ENCODE measurements around the gene HPCAL4.

Gene HPCAL4

GRCh38 chr1:39680751-39681150 lies 10.5 kb downstream of the HPCAL4 start:
- H3K36me3 ChIP-seq (ENCODE audit: control insufficient read depth in 2 of 2, insufficient read depth in 1 of 2, low read length in 2 of 2): no peaks in the 10 kb centered on the region
- H3K27ac ChIP-seq (ENCODE audit: extremely low read depth, low read depth, low read length): no peak overlapping the region
- no peak for TF ChIP-seq ZNF664 (tag by site-specific recombination; IDR thresholded peaks at IDR 0.05)
- no peak for TF ChIP-seq ZSCAN30 (tag by site-specific recombination; IDR thresholded peaks at IDR 0.05)
- no peak for TF ChIP-seq ZNF133 (tag by site-specific recombination; IDR thresholded peaks at IDR 0.05)
- TF ChIP-seq ZNF707 (tag by site-specific recombination; IDR thresholded peaks at IDR 0.05): no peak
- TF ChIP-seq ZNF785 (tag by site-specific recombination; IDR thresholded peaks at IDR 0.05): no peak
- no peak for TF ChIP-seq ZNF37A (tag by site-specific recombination; IDR thresholded peaks at IDR 0.05)
- no peak for TF ChIP-seq ZNF514 (tag by site-specific recombination; IDR thresholded peaks at IDR 0.05)
- no peak for TF ChIP-seq ZNF571 (tag by site-specific recombination; IDR thresholded peaks at IDR 0.05)
- TF ChIP-seq ZNF501 (tag by site-specific recombination; IDR thresholded peaks at IDR 0.05): no peak
- no peak for TF ChIP-seq SP3 (tag by site-specific recombination; IDR thresholded peaks at IDR 0.05)
- no peak for TF ChIP-seq ZNF623 (tag by site-specific recombination; IDR thresholded peaks at IDR 0.05)
- no peak for TF ChIP-seq ZNF2 (tag by site-specific recombination; IDR thresholded peaks at IDR 0.05)
- no peak for TF ChIP-seq KLF10 (tag by site-specific recombination; IDR thresholded peaks at IDR 0.05)
- no peaks in the 10 kb centered on the region for H3K4me1 ChIP-seq (ENCODE audit: control insufficient read depth, insufficient read depth, low read length)
- CTCF ChIA-PET: interaction anchor here (0.6 to 3.5 kb wide), 9 partner anchors 8 to 583 kb away, joined by 3 to 19 read pairs (median 4); partner anchors contain the start of genes MYCL and NT5C1A
- H3K4me3 ChIP-seq (ENCODE audit: low read depth, low read length): no peak overlapping the region
- no peaks in the 10 kb centered on the region for H3K9me3 ChIP-seq (ENCODE audit: control insufficient read depth, insufficient read depth, low read depth, low read length)
- POLR2A ChIA-PET: interaction anchor here (1.6 kb wide), 1 partner anchor 9 kb away, joined by 5 read pairs; the partner anchor contains the start of gene NT5C1A

GRCh38 chr1:39679821-39680220 lies 11.4 kb downstream of the HPCAL4 start:
- ChIA-PET POLR2A (no interaction called here), CTCF (interaction anchor here (0.9 to 3.5 kb wide), 5 partner anchors 10 to 222 kb away, joined by 3 to 19 read pairs (median 5); partner anchors contain the start of gene MYCL)
- H3K27ac ChIP-seq (ENCODE audit: extremely low read depth, low read depth, low read length): no peak overlapping the region
- H3K36me3 ChIP-seq (ENCODE audit: control insufficient read depth in 2 of 2, insufficient read depth in 1 of 2, low read length in 2 of 2): no peaks in the 10 kb centered on the region
- H3K4me3 ChIP-seq (ENCODE audit: low read depth, low read length): no peak overlapping the region
- TF ChIP-seq ZNF138 (tag by site-specific recombination; IDR thresholded peaks at IDR 0.05; ENCODE audit: borderline replicate concordance) (no peak), ZNF311 (tag by site-specific recombination; IDR thresholded peaks at IDR 0.05; ENCODE audit: borderline replicate concordance) (no peak)
- H3K9me3 ChIP-seq (ENCODE audit: control insufficient read depth, insufficient read depth, low read depth, low read length): no peaks in the 10 kb centered on the region
- H3K4me1 ChIP-seq (ENCODE audit: control insufficient read depth, insufficient read depth, low read length): no peaks in the 10 kb centered on the region

- CTCF ChIA-PET: interaction anchor here (0.5 to 2.1 kb wide), 3 partner anchors 21 to 488 kb away, joined by 3 to 9 read pairs (median 3); no protein-coding TSS in a partner anchor
- Histone ChIP-seq H3K36me3 (ENCODE audit: control insufficient read depth in 2 of 2, insufficient read depth in 1 of 2, low read length in 2 of 2) (no peaks in the 10 kb centered on the region), H3K4me1 (ENCODE audit: control insufficient read depth, insufficient read depth, low read length) (no peaks in the 10 kb centered on the region), H3K9me3 (ENCODE audit: control insufficient read depth, insufficient read depth, low read depth, low read length) (no peaks in the 10 kb centered on the region), H3K27ac (ENCODE audit: extremely low read depth, low read depth, low read length) (no peak overlapping the region), H3K4me3 (ENCODE audit: low read depth, low read length) (no peak overlapping the region)
- POLR2A ChIA-PET: no interaction called here
- TF ChIP-seq ZNF274 (IDR thresholded peaks at IDR 0.05; ENCODE audit: low read length) (no peak), ZNF274 (tag by site-specific recombination; IDR thresholded peaks at IDR 0.05; ENCODE audit: borderline replicate concordance) (no peak), ZNF521 (tag by site-specific recombination; IDR thresholded peaks at IDR 0.05) (no peak), ZNF302 (tag by site-specific recombination; IDR thresholded peaks at IDR 0.05; ENCODE audit: low read depth) (no peak), ZNF837 (tag by site-specific recombination; IDR thresholded peaks at IDR 0.05) (no peak), ZNF488 (tag by site-specific recombination; IDR thresholded peaks at IDR 0.05) (no peak)
These were observed 12.3 kb downstream of the HPCAL4 start for GRCh38 chr1:39678889-39679288.

GRCh38 chr1:39677645-39678044 lies 13.6 kb downstream of the HPCAL4 start:
- H3K27ac ChIP-seq (ENCODE audit: extremely low read depth, low read depth, low read length): no peak overlapping the region
- no peak for TF ChIP-seq HOXD13 (CRISPR knock-in tag; IDR thresholded peaks at IDR 0.05; ENCODE audit: borderline replicate concordance)
- no peak for TF ChIP-seq ZNF133 (tag by site-specific recombination; IDR thresholded peaks at IDR 0.05)
- TF ChIP-seq ZFP3 (tag by site-specific recombination; IDR thresholded peaks at IDR 0.05; ENCODE audit: low read depth): no peak
- TF ChIP-seq ZSCAN16 (tag by site-specific recombination; IDR thresholded peaks at IDR 0.05): no peak
- no peak for TF ChIP-seq ZNF692 (tag by site-specific recombination; IDR thresholded peaks at IDR 0.05)
- no peak for TF ChIP-seq ZNF571 (tag by site-specific recombination; IDR thresholded peaks at IDR 0.05)
- no peak for TF ChIP-seq ZNF155 (tag by site-specific recombination; IDR thresholded peaks at IDR 0.05)
- TF ChIP-seq ZNF202 (tag by site-specific recombination; IDR thresholded peaks at IDR 0.05; ENCODE audit: borderline replicate concordance): no peak
- no peak for TF ChIP-seq ZNF48 (tag by site-specific recombination; IDR thresholded peaks at IDR 0.05)
- TF ChIP-seq ZNF585B (tag by site-specific recombination; IDR thresholded peaks at IDR 0.05): no peak
- TF ChIP-seq ZNF560 (tag by site-specific recombination; IDR thresholded peaks at IDR 0.05; ENCODE audit: borderline replicate concordance): no peak

More at GRCh38 chr1:39677645-39678044, 13.6 kb downstream of the HPCAL4 start:
- H3K36me3 ChIP-seq (ENCODE audit: control insufficient read depth in 2 of 2, insufficient read depth in 1 of 2, low read length in 2 of 2): no peaks in the 10 kb centered on the region
- POLR2A ChIA-PET: no interaction called here
- CTCF ChIA-PET: interaction anchor here (2.1 kb wide), 1 partner anchor 19 kb away, joined by 9 read pairs; no protein-coding TSS in a partner anchor
- H3K4me1 ChIP-seq (ENCODE audit: control insufficient read depth, insufficient read depth, low read length): no peaks in the 10 kb centered on the region
- no peaks in the 10 kb centered on the region for H3K9me3 ChIP-seq (ENCODE audit: control insufficient read depth, insufficient read depth, low read depth, low read length)
- no peak overlapping the region for H3K4me3 ChIP-seq (ENCODE audit: low read depth, low read length)

All from HEK293 (cell line).